Suppressor macrophage treated with lipopolysaccharide for 4 hours (primary cell): Measurements from ENCODE around the gene DNAJB4.
"Not testable (repeated sequence)": the region's sequence is repeated elsewhere in the genome, so short reads cannot be mapped to it uniquely, and the experiment has no call there.

Experiments
- DNase-seq: peaks from one replicate; pipeline ENCODE4 v3.0.0-alpha.2; 2020

Gene DNAJB4

GRCh38 chr1:78040484-78041089 lies 35.8 kb downstream of the DNAJB4 start:
- DNase-seq, result no peak

GRCh38 chr1:78043436-78043835 lies 38.7 kb downstream of the DNAJB4 start:
- no peak for DNase-seq

GRCh38 chr1:78044796-78045562 lies 40.2 kb downstream of the DNAJB4 start:
- no peak for DNase-seq

GRCh38 chr1:78045563-78045925 lies 40.8 kb downstream of the DNAJB4 start:
- no peak for DNase-seq

GRCh38 chr1:78045926-78046778 lies 41.4 kb downstream of the DNAJB4 start, which contains the start of gene GIPC2:
Gene GIPC2 (plus strand): TSS chr1:78045966. CDS start chr1:78046095, 129 bp downstream.
- no peak for DNase-seq

- no peak for DNase-seq
These were observed 42.4 kb downstream of the DNAJB4 start for GRCh38 chr1:78047106-78047505.

- no peak for DNase-seq
These were observed 42.9 kb downstream of the DNAJB4 start for GRCh38 chr1:78047631-78048030.

GRCh38 chr1:78048446-78048845 lies 43.7 kb downstream of the DNAJB4 start:
- no peak for DNase-seq

- no peak for DNase-seq
These were observed 44.7 kb downstream of the DNAJB4 start for GRCh38 chr1:78049396-78049795.

GRCh38 chr1:78051005-78051404 lies 46.3 kb downstream of the DNAJB4 start:
- no peak for DNase-seq

- DNase-seq, result peak; percentile 23
These were observed 48.1 kb downstream of the DNAJB4 start for GRCh38 chr1:78052685-78053405.

- no peak for DNase-seq
These were observed 48.8 kb downstream of the DNAJB4 start for GRCh38 chr1:78053498-78053897.

GRCh38 chr1:78054559-78054958 lies 49.8 kb downstream of the DNAJB4 start:
- DNase-seq, result no peak

- no peak for DNase-seq
These were observed 50.2 kb downstream of the DNAJB4 start for GRCh38 chr1:78054972-78055371.

- DNase-seq, result no peak
These were observed 50.9 kb downstream of the DNAJB4 start for GRCh38 chr1:78055565-78056132.

GRCh38 chr1:78058670-78059069 lies 53.9 kb downstream of the DNAJB4 start:
- DNase-seq, result no peak

- DNase-seq, result no peak
These were observed 56.3 kb downstream of the DNAJB4 start for GRCh38 chr1:78060857-78061563.

- DNase-seq, result no peak
These were observed 57.2 kb downstream of the DNAJB4 start for GRCh38 chr1:78061825-78062523.

- not testable (repeated sequence) for DNase-seq
These were observed 60.1 kb downstream of the DNAJB4 start for GRCh38 chr1:78064886-78065285.
